B cell (primary cell): ENCODE measurements around the gene MAD1L1.

Experiments used
- CTCF ChIP-seq: fragments of 200-600 bp; IDR thresholded peaks from one replicate; pipeline ENCODE4 v1.8.0; 2022; ENCODE audit warnings: antibody characterized with exemption, mild to moderate bottlenecking
- EZH2 ChIP-seq: IDR thresholded peaks from 2 replicates; pipeline ENCODE4 v1.6.1; 2012; ENCODE audit warnings: borderline replicate concordance, low read depth, mild to moderate bottlenecking, moderate library complexity, low read length; ENCODE audit not compliant: insufficient read depth, poor library complexity, severe bottlenecking

GRCh38 chr7:2086229-2086628 is 146.5 kb downstream of the MAD1L1 start:
- TF ChIP-seq CTCF (no peak), EZH2 (no peak)
